Thyroid gland (tissue), 4 donors: Measurements from ENCODE around the gene EEF1A2.

Experiments
- CTCF ChIP-seq, 6 experiments: fragments of 200-600 bp in 3 of 6; fragments of 450-650 bp in 3 of 6; sonication (generic) in 3 of 6; IDR thresholded peaks; one replicate each; pipeline ENCODE4 v1.5.1; 2016 to 2019; ENCODE audit warnings: antibody characterized with exemption in 6 of 6, mild to moderate bottlenecking in 2 of 6, inconsistent platforms in 1 of 6, moderate library complexity in 1 of 6
- POLR2A ChIP-seq, 2 donors: fragments of 450-650 bp; IDR thresholded peaks; one replicate each; pipeline ENCODE4 v1.6.1; 2017; ENCODE audit warnings: antibody characterized with exemption in 2 of 2, mild to moderate bottlenecking in 2 of 2, moderate library complexity in 1 of 2

GRCh38 chr20:63529861-63530787 lies 31.2 kb upstream of the EEF1A2 start:
- TF ChIP-seq CTCF (IDR thresholded peaks at IDR 0.05) (no peak), POLR2A (IDR thresholded peaks at IDR 0.05) (no peak)
